GM23338 (cell line): Measurements from ENCODE around the gene ZNF282. TPM values are rescaled to one million over a fixed set of nuclear protein-coding genes. Genes with fewer than 3 reads are reported as not detected.

Experiments
- ATAC-seq: fragments of 200-7000 bp; cut with Tn5 transposase; 3 replicates; pipeline ENCODE4 v1.9.1; 2020
- DNase-seq: peaks from one replicate; pipeline ENCODE4 v3.0.0-alpha.2; 2015; ENCODE audit warnings: low spot score
- H2AFZ ChIP-seq: fragments of 200-600 bp; sonication (generic); 2 replicates; pipeline ENCODE4 v1.8.0; 2016; ENCODE audit warnings: antibody characterized with exemption, mild to moderate bottlenecking, moderate library complexity
- H3F3A ChIP-seq: fragments of 200-600 bp; sonication (generic); replicated peaks from 2 replicates; pipeline ENCODE4 v1.8.0; 2017; ENCODE audit warnings: antibody characterized with exemption, mixed run types, low read depth
- H3K27ac ChIP-seq: fragments of 200-600 bp; sonication (generic); 2 replicates; pipeline ENCODE4 v1.6.1; 2016; ENCODE audit warnings: low read depth
- H3K27me3 ChIP-seq: fragments of 200-600 bp; sonication (generic); 2 replicates; pipeline ENCODE4 v1.8.0; 2016; ENCODE audit warnings: mild to moderate bottlenecking, mixed run types, moderate library complexity; ENCODE audit not compliant: insufficient read depth
- H3K36me3 ChIP-seq: fragments of 200-600 bp; sonication (generic); 2 replicates; pipeline ENCODE4 v1.8.0; 2016; ENCODE audit warnings: mild to moderate bottlenecking; ENCODE audit not compliant: insufficient read depth
- H3K4me1 ChIP-seq: fragments of 200-600 bp; sonication (generic); 2 replicates; pipeline ENCODE4 v1.8.0; 2016; ENCODE audit warnings: mild to moderate bottlenecking, moderate library complexity; ENCODE audit not compliant: insufficient read depth
- H3K4me2 ChIP-seq: fragments of 200-600 bp; sonication (generic); 2 replicates; pipeline ENCODE4 v1.7.1; 2017; ENCODE audit warnings: mixed run types
- H3K4me3 ChIP-seq: fragments of 200-600 bp; sonication (generic); 2 replicates; pipeline ENCODE4 v1.6.1; 2016; ENCODE audit warnings: mixed run types
- H3K79me2 ChIP-seq: fragments of 200-600 bp; sonication (generic); replicated peaks from 2 replicates; pipeline ENCODE4 v1.8.0; 2017; ENCODE audit warnings: mild to moderate bottlenecking; ENCODE audit not compliant: insufficient read depth
- H3K9me2 ChIP-seq: fragments of 200-600 bp; sonication (generic); 2 replicates; pipeline ENCODE4 v1.8.0; 2017; ENCODE audit not compliant: insufficient read depth
- H4K20me1 ChIP-seq: fragments of 200-600 bp; sonication (generic); replicated peaks from 2 replicates; pipeline ENCODE4 v1.8.0; 2017; ENCODE audit warnings: mild to moderate bottlenecking; ENCODE audit not compliant: insufficient read depth
- H3K27ac Mint-ChIP-seq: 2 replicates; pipeline ENCODE4 v1.8.0; 2020; ENCODE audit warnings: inconsistent platforms, mild to moderate bottlenecking, moderate library complexity, mixed read lengths
- H3K27me3 Mint-ChIP-seq: 3 replicates; pipeline ENCODE4 v1.8.0; 2022; ENCODE audit warnings: low read depth, mild to moderate bottlenecking, moderate library complexity, mixed read lengths, inconsistent platforms; ENCODE audit not compliant: insufficient read depth, poor library complexity
- H3K36me3 Mint-ChIP-seq: 3 replicates; pipeline ENCODE4 v1.8.0; 2021; ENCODE audit warnings: low read depth, mild to moderate bottlenecking, inconsistent platforms, moderate library complexity, mixed read lengths
- H3K4me1 Mint-ChIP-seq: 3 replicates; pipeline ENCODE4 v1.8.0; 2020; ENCODE audit warnings: mild to moderate bottlenecking, inconsistent platforms, mixed read lengths
- H3K4me3 Mint-ChIP-seq: 3 replicates; pipeline ENCODE4 v1.8.0; 2021; ENCODE audit warnings: moderate library complexity, mild to moderate bottlenecking, inconsistent platforms, mixed read lengths
- H3K9me3 Mint-ChIP-seq: 3 replicates; pipeline ENCODE4 v1.8.0; 2020; ENCODE audit warnings: moderate library complexity, mild to moderate bottlenecking, inconsistent platforms, mixed read lengths
- CREB1 ChIP-seq: fragments of 250-450 bp; sonication (Bioruptor Pico); IDR thresholded peaks from 2 replicates; pipeline ENCODE4 v1.5.0; 2020; ENCODE audit warnings: low read depth, mild to moderate bottlenecking, moderate library complexity
- EZH2 ChIP-seq: fragments of 200-600 bp; sonication (generic); IDR thresholded peaks from one replicate; pipeline ENCODE4 v1.8.0; 2017; ENCODE audit warnings: antibody characterized with exemption, mild to moderate bottlenecking, low read depth; ENCODE audit not compliant: unreplicated experiment
- EZH2phosphoT487 ChIP-seq: fragments of 200-600 bp; sonication (generic); IDR thresholded peaks from one replicate; pipeline ENCODE4 v1.8.1; 2018; ENCODE audit warnings: antibody characterized with exemption; ENCODE audit not compliant: unreplicated experiment
- JUNB ChIP-seq: IDR thresholded peaks from one replicate; pipeline ENCODE4 v1.6.1; 2016; ENCODE audit warnings: antibody characterized with exemption; ENCODE audit not compliant: unreplicated experiment
- NANOG ChIP-seq: IDR thresholded peaks from 2 replicates; pipeline ENCODE4 v1.6.1; 2016; ENCODE audit warnings: antibody characterized with exemption, borderline replicate concordance
- POLR2AphosphoS5 ChIP-seq: IDR thresholded peaks from 2 replicates; pipeline ENCODE4 v1.6.1; 2016; ENCODE audit warnings: antibody characterized with exemption, low read depth
- REST ChIP-seq: IDR thresholded peaks from one replicate; pipeline ENCODE4 v1.6.1; 2018; ENCODE audit warnings: antibody characterized with exemption; ENCODE audit not compliant: unreplicated experiment
- STAT1 ChIP-seq: IDR thresholded peaks from one replicate; pipeline ENCODE4 v1.6.1; 2016; ENCODE audit warnings: antibody characterized with exemption; ENCODE audit not compliant: unreplicated experiment
- ZNF114 ChIP-seq: fragments of 250-450 bp; sonication (Bioruptor Pico); IDR thresholded peaks from 2 replicates; pipeline ENCODE4 v1.5.0; 2020; ENCODE audit warnings: mild to moderate bottlenecking, moderate library complexity
- ZNF331 ChIP-seq: fragments of 250-450 bp; sonication (Bioruptor Pico); IDR thresholded peaks from 2 replicates; pipeline ENCODE4 v1.5.0; 2020; ENCODE audit warnings: low read depth, mild to moderate bottlenecking, moderate library complexity
- ZNF462 ChIP-seq: fragments of 250-450 bp; sonication (Bioruptor Pico); IDR thresholded peaks from 2 replicates; pipeline ENCODE4 v1.5.0; 2020; ENCODE audit warnings: mild to moderate bottlenecking, moderate library complexity
- polyA plus RNA-seq: library from polyadenylated mRNA; unstranded; fragments of >200 nt; fragmentation: Nextera tagmentation; extraction: Ambion mirVana; gene quantifications from 2 replicates; pipeline ENCODE4 v1.2.1, GENCODE V29; 2016
- total RNA-seq: library from RNA; depleted of rRNA; stranded (reverse); fragments of >200 nt; shearing (Covaris generic); gene quantifications from 2 replicates; pipeline ENCODE4 v1.2.3, GENCODE V29; 2014
- TF ChIP-seq, protein P1 (sequence below): IDR thresholded peaks from 2 replicates; pipeline ENCODE4 v1.6.1; 2016; ENCODE audit warnings: antibody characterized with exemption
- TF ChIP-seq, protein P2 (sequence below), 2 experiments: fragments of 200-600 bp in 1 of 2; sonication (generic) in 1 of 2; conservative IDR thresholded peaks; 2 replicates each; pipeline versions ENCODE4 v1.5.1 to v1.6.1; 2016 to 2017; ENCODE audit warnings: antibody characterized with exemption in 2 of 2, low read depth in 2 of 2, mild to moderate bottlenecking in 2 of 2, moderate library complexity in 1 of 2

Gene ZNF282
- total and polyA plus RNA-seq, 2 experiments from 2014 or later, result 7.2 to 36.3 TPM

DNA sequence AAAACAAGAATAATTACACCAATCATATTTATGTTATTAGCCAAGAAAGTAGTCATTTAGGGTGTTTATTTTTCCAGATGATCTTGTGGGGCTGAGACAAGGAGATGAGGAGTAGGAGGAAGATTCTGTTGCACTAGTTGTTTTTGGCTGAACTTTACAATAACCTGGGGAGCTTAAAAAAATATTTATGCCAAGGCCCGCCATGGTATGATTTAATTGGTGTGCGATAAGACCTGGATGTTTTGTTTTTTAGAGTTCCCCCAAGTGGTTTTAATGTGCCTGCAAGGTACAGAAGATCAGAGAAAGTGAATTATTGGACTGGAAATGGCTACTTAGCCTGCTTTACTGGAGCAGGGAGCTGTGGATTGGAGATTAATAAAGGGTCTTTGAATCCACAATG lies 7.1 kb upstream of the ZNF282 start:
- no peak overlapping the region for H3K4me3 Mint-ChIP-seq
- Histone ChIP-seq H3K79me2 (no peaks in the 10 kb centered on the region), H2AFZ (no peak overlapping the region), H3K36me3 (no peaks in the 10 kb centered on the region), H3K9me2 (no peaks in the 10 kb centered on the region), H3K4me3 (no peak overlapping the region), H3F3A (peaks cover 12% of the 10 kb centered on the region; the same call in 1 of the 2 replicates), H3K27me3 (no peaks in the 10 kb centered on the region), H3K4me2 (no peak overlapping the region), H3K27ac (no peak overlapping the region), H4K20me1 (peaks cover 3% of the 10 kb centered on the region; the same call in 1 of the 2 replicates), H3K4me1 (no peaks in the 10 kb centered on the region)
- 0 out of 3 replicates have a peak, but pooled peaks cover 2% of the 10 kb centered on the region for H3K4me1 Mint-ChIP-seq
- peaks cover 3% of the 10 kb centered on the region; the same call in 2 of the 3 replicates for H3K36me3 Mint-ChIP-seq
- H3K27ac Mint-ChIP-seq, result no peak overlapping the region
- no peaks in the 10 kb centered on the region for H3K9me3 Mint-ChIP-seq
- DNase-seq (no peak), ATAC-seq (no peak)
- H3K27me3 Mint-ChIP-seq, result peaks cover 10% of the 10 kb centered on the region
- TF ChIP-seq NANOG (no peak), STAT1 (no peak), EZH2phosphoT487 (no peak), ZNF462 (CRISPR knock-in tag) (no peak), ZNF114 (CRISPR knock-in tag) (no peak), POLR2AphosphoS5 (no peak), ZNF331 (CRISPR knock-in tag) (no peak), JUNB (no peak), EZH2 (no peak), CREB1 (no peak), REST (no peak)
- TF ChIP-seq, protein P1, sequence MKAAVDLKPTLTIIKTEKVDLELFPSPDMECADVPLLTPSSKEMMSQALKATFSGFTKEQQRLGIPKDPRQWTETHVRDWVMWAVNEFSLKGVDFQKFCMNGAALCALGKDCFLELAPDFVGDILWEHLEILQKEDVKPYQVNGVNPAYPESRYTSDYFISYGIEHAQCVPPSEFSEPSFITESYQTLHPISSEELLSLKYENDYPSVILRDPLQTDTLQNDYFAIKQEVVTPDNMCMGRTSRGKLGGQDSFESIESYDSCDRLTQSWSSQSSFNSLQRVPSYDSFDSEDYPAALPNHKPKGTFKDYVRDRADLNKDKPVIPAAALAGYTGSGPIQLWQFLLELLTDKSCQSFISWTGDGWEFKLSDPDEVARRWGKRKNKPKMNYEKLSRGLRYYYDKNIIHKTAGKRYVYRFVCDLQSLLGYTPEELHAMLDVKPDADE, result no peak
- TF ChIP-seq, protein P2, sequence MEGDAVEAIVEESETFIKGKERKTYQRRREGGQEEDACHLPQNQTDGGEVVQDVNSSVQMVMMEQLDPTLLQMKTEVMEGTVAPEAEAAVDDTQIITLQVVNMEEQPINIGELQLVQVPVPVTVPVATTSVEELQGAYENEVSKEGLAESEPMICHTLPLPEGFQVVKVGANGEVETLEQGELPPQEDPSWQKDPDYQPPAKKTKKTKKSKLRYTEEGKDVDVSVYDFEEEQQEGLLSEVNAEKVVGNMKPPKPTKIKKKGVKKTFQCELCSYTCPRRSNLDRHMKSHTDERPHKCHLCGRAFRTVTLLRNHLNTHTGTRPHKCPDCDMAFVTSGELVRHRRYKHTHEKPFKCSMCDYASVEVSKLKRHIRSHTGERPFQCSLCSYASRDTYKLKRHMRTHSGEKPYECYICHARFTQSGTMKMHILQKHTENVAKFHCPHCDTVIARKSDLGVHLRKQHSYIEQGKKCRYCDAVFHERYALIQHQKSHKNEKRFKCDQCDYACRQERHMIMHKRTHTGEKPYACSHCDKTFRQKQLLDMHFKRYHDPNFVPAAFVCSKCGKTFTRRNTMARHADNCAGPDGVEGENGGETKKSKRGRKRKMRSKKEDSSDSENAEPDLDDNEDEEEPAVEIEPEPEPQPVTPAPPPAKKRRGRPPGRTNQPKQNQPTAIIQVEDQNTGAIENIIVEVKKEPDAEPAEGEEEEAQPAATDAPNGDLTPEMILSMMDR (conservative IDR thresholded peaks at IDR 0.05; ENCODE audit: low read depth in 2 of 2), result no peak
